CD14-positive monocyte (primary cell): ENCODE data around the gene IL18R1. TPM values are rescaled to one million over a fixed set of nuclear protein-coding genes. Genes with fewer than 3 reads are reported as not detected.

Source experiments
- DNase-seq, 3 donors: peaks; one replicate each; pipeline ENCODE4 v3.0.0-alpha.2; 2011 to 2022
- H2AFZ ChIP-seq: 2 replicates; pipeline ENCODE4 v1.6.0; 2012; ENCODE audit warnings: mild to moderate bottlenecking, low read depth, low read length, inconsistent platforms; ENCODE audit not compliant: insufficient read depth, poor library complexity, severe bottlenecking
- H3K27ac ChIP-seq, 2 donors: 1 replicate in 1 of 2; 2 replicates in 1 of 2; pipeline ENCODE4 v1.5.1; 2012 to 2013; ENCODE audit warnings: low read length in 2 of 2, control low read depth in 1 of 2, inconsistent platforms in 1 of 2, low read depth in 1 of 2, mild to moderate bottlenecking in 1 of 2
- H3K27me3 ChIP-seq, 2 donors: one replicate each; pipeline versions ENCODE4 v1.6.0 to v1.6.1; 2011 to 2013; ENCODE audit warnings: low read length in 2 of 2; ENCODE audit not compliant: control insufficient read depth in 2 of 2, insufficient read depth in 2 of 2
- H3K36me3 ChIP-seq, 2 donors: replicated peaks in 1 of 2; 1 replicate in 1 of 2; 2 replicates in 1 of 2; pipeline versions ENCODE4 v1.5.1 to v1.6.1; 2012 to 2013; ENCODE audit warnings: low read length in 2 of 2, control low read depth in 1 of 2, inconsistent platforms in 1 of 2, mild to moderate bottlenecking in 1 of 2; ENCODE audit not compliant: insufficient read depth in 2 of 2, control insufficient read depth in 1 of 2
- H3K4me1 ChIP-seq, 2 donors: 1 replicate in 1 of 2; 2 replicates in 1 of 2; pipeline versions ENCODE4 v1.5.1 to v1.6.1; 2012 to 2013; ENCODE audit warnings: low read length in 2 of 2, control low read depth in 1 of 2, inconsistent platforms in 1 of 2, mild to moderate bottlenecking in 1 of 2, moderate library complexity in 1 of 2; ENCODE audit not compliant: insufficient read depth in 2 of 2, control insufficient read depth in 1 of 2
- H3K4me2 ChIP-seq: replicated peaks from 2 replicates; pipeline ENCODE3; 2012; ENCODE audit warnings: low read length, moderate library complexity, mild to moderate bottlenecking; ENCODE audit not compliant: poor library complexity, severe bottlenecking; ENCODE audit errors: extremely low read depth
- H3K4me3 ChIP-seq, 3 experiments: fragments of 200-600 bp in 1 of 3; sonication (generic) in 1 of 3; replicated peaks in 1 of 3; 1 replicate in 2 of 3; 2 replicates in 1 of 3; pipeline ENCODE4 v1.5.1; 2011 to 2013; ENCODE audit warnings: low read length in 3 of 3, mild to moderate bottlenecking in 3 of 3, control low read depth in 2 of 3, low read depth in 2 of 3, inconsistent platforms in 1 of 3, moderate library complexity in 1 of 3
- H3K79me2 ChIP-seq: 2 replicates; pipeline ENCODE4 v1.6.0; 2012; ENCODE audit warnings: mild to moderate bottlenecking, control low read depth, inconsistent platforms, low read length, moderate library complexity; ENCODE audit not compliant: insufficient read depth
- H3K9ac ChIP-seq: 2 replicates; pipeline ENCODE4 v1.6.0; 2017; ENCODE audit warnings: low read length, mild to moderate bottlenecking; ENCODE audit not compliant: insufficient read depth, poor library complexity, severe bottlenecking
- H3K9me3 ChIP-seq, 2 donors: replicated peaks in 1 of 2; 1 replicate in 1 of 2; 2 replicates in 1 of 2; pipeline versions ENCODE4 v1.5.1 to v1.6.1; 2012 to 2013; ENCODE audit warnings: low read length in 2 of 2, control low read depth in 1 of 2; ENCODE audit not compliant: control insufficient read depth in 1 of 2, insufficient read depth in 1 of 2
- H4K20me1 ChIP-seq: 2 replicates; pipeline ENCODE4 v1.6.0; 2012; ENCODE audit warnings: mild to moderate bottlenecking, low read length, control low read depth, moderate library complexity; ENCODE audit not compliant: insufficient read depth
- H3K27ac Mint-ChIP-seq, 7 donors: one replicate each; pipeline ENCODE4 v1.8.0; 2020; ENCODE audit warnings: mild to moderate bottlenecking in 7 of 7, mixed read lengths in 7 of 7, moderate library complexity in 6 of 7, inconsistent platforms in 2 of 7
- H3K27me3 Mint-ChIP-seq, 3 donors: one replicate each; pipeline ENCODE4 v1.8.0; 2021 to 2022; ENCODE audit warnings: low read depth in 3 of 3, mild to moderate bottlenecking in 3 of 3, mixed read lengths in 3 of 3, moderate library complexity in 3 of 3, inconsistent platforms in 1 of 3
- H3K36me3 Mint-ChIP-seq, 2 donors: one replicate each; pipeline ENCODE4 v1.8.0; 2020; ENCODE audit warnings: mixed read lengths in 2 of 2, inconsistent platforms in 1 of 2, mild to moderate bottlenecking in 1 of 2
- H3K4me1 Mint-ChIP-seq: one replicate; pipeline ENCODE4 v1.8.0; 2020; ENCODE audit warnings: mild to moderate bottlenecking, mixed read lengths
- H3K4me3 Mint-ChIP-seq, 2 donors: one replicate each; pipeline ENCODE4 v1.8.0; 2020; ENCODE audit warnings: mild to moderate bottlenecking in 2 of 2, mixed read lengths in 2 of 2, moderate library complexity in 1 of 2
- H3K9me3 Mint-ChIP-seq, 7 donors: one replicate each; pipeline ENCODE4 v1.8.0; 2020 to 2022; ENCODE audit warnings: mixed read lengths in 7 of 7, mild to moderate bottlenecking in 6 of 7, moderate library complexity in 6 of 7, inconsistent platforms in 2 of 7
- WGBS: methylation state at CpG from one replicate; pipeline ENCODE4 v1.1.5; 2013; ENCODE audit warnings: missing lambda C conversion rate; ENCODE audit not compliant: insufficient coverage; 5-methylcytosine and 5-hydroxymethylcytosine counted together
- intact Hi-C, 2 donors: fragments of 100-400 bp; cut with micrococcal nuclease; formaldehyde crosslinking; loops; one replicate each; pipeline versions ENCODE4 v1.15.0 to v1.15.1; 2023
- polyA plus RNA-seq, 3 donors: library from polyadenylated mRNA; depleted of rRNA in 1 of 3; unstranded in 2 of 3; stranded (reverse) in 1 of 3; fragments of 300-500 nt in 2 of 3; fragments of >200 nt in 1 of 3; fragmentation: Illumina TruSeq in 2 of 3; gene quantifications; 1 replicate in 2 of 3; 2 replicates in 1 of 3; pipeline ENCODE4 v1.2.3, GENCODE V29; 2012 to 2021
- TF ChIP-seq, protein P1 (sequence below): fragments of 200-600 bp; IDR thresholded peaks from one replicate; pipeline ENCODE4 v1.8.0; 2022; ENCODE audit warnings: antibody characterized with exemption, mild to moderate bottlenecking

IL18R1 gene
- polyA plus RNA-seq, 3 donors: 0.03 to 0.15 (median 0.11) TPM

- intact Hi-C loops: no loop called here
- Histone ChIP-seq H3K27ac (no peak overlapping the region), H3K4me3 (no peak overlapping the region), H3K4me1 (no peaks in the 10 kb centered on the region), H3K79me2 (no peaks in the 10 kb centered on the region), H3K9me3 (peaks cover 12 to 16% of the 10 kb centered on the region in 2 donors), H4K20me1 (no peaks in the 10 kb centered on the region), H3K9ac (no peak overlapping the region), H2AFZ (no peak overlapping the region), H3K36me3 (no peaks in the 10 kb centered on the region), H3K27me3 (no peaks in the 10 kb centered on the region), H3K4me2 (no peak overlapping the region)
- Mint-ChIP-seq H3K4me3 (no peak overlapping the region), H3K27ac (no peak overlapping the region), H3K4me1 (no peaks in the 10 kb centered on the region), H3K9me3 (peaks cover 10 to 29% (median 19%) of the 10 kb centered on the region in 7 donors), H3K36me3 (no peaks in the 10 kb centered on the region), H3K27me3 (peaks cover 0 to 3% (median 3%) of the 10 kb centered on the region in 3 donors)
- DNase-seq: no peak
- TF ChIP-seq, protein P1, sequence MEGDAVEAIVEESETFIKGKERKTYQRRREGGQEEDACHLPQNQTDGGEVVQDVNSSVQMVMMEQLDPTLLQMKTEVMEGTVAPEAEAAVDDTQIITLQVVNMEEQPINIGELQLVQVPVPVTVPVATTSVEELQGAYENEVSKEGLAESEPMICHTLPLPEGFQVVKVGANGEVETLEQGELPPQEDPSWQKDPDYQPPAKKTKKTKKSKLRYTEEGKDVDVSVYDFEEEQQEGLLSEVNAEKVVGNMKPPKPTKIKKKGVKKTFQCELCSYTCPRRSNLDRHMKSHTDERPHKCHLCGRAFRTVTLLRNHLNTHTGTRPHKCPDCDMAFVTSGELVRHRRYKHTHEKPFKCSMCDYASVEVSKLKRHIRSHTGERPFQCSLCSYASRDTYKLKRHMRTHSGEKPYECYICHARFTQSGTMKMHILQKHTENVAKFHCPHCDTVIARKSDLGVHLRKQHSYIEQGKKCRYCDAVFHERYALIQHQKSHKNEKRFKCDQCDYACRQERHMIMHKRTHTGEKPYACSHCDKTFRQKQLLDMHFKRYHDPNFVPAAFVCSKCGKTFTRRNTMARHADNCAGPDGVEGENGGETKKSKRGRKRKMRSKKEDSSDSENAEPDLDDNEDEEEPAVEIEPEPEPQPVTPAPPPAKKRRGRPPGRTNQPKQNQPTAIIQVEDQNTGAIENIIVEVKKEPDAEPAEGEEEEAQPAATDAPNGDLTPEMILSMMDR: no peak
Measured at GRCh38 chr2:102383722-102384121, 28.1 kb downstream of the IL18R1 start.

GRCh38 chr2:102385522-102385921, 29.9 kb downstream of the IL18R1 start:
- no peaks in the 10 kb centered on the region for H3K27me3 Mint-ChIP-seq
- intact Hi-C loops: no loop called here
- H3K9me3 Mint-ChIP-seq: peaks cover 9 to 26% (median 19%) of the 10 kb centered on the region in 7 donors
- H3K4me1 ChIP-seq: no peaks in the 10 kb centered on the region
- H3K4me3 ChIP-seq: no peak overlapping the region
- H3K27ac Mint-ChIP-seq: no peak overlapping the region
- no peaks in the 10 kb centered on the region for H3K36me3 ChIP-seq
- no peak overlapping the region for H2AFZ ChIP-seq
- no peaks in the 10 kb centered on the region for H3K36me3 Mint-ChIP-seq
- H3K79me2 ChIP-seq: no peaks in the 10 kb centered on the region
- TF ChIP-seq, protein P1: no peak
- no peak overlapping the region for H3K4me3 Mint-ChIP-seq
- no peaks in the 10 kb centered on the region for H3K4me1 Mint-ChIP-seq
- no peaks in the 10 kb centered on the region for H4K20me1 ChIP-seq
- peaks cover 12% of the 10 kb centered on the region in 2 donors for H3K9me3 ChIP-seq
- H3K9ac ChIP-seq: no peak overlapping the region
- no peak overlapping the region for H3K27ac ChIP-seq
- no CpG with 5 or more reads among the region's 1 CpG for WGBS
- no peak overlapping the region for H3K4me2 ChIP-seq
- no peak for DNase-seq
- H3K27me3 ChIP-seq: no peaks in the 10 kb centered on the region
